Caco-2 (cell line): Measurements from ENCODE around the gene ARHGAP24. TPM values are rescaled to one million over a fixed set of nuclear protein-coding genes. Genes with fewer than 3 reads are reported as not detected.

Experiments used
- BruUV-seq: library from RNA; stranded (reverse); fragments of 400-500 nt; replicated peaks from 2 replicates; lab custom pipeline; 2021; lab: Mats Ljungman, UMichigan
- CTCF ChIA-PET: fragments of 300-600 bp; sonication (Branson Sonifier 250); formaldehyde crosslinking; loops from one replicate; lab custom pipeline; 2022; ENCODE audit warnings: antibody characterized with exemption; lab: Charles Lee
- POLR2A ChIA-PET: fragments of 300-600 bp; sonication (Branson Sonifier 250); formaldehyde crosslinking; loops from one replicate; lab custom pipeline; 2022; ENCODE audit warnings: antibody characterized with exemption; lab: Charles Lee
- DNase-seq, 2 experiments: peaks; one replicate each; pipeline versions ENCODE4 v3.0.0 to v3.0.0-alpha.2; 2020 to 2022
- H3K27me3 ChIP-seq: replicated peaks from 2 replicates; pipeline ENCODE4 v1.6.0; 2011; ENCODE audit warnings: low read length; ENCODE audit not compliant: control insufficient read depth, insufficient read depth
- H3K36me3 ChIP-seq: 2 replicates; pipeline ENCODE4 v1.5.1; 2011; ENCODE audit warnings: low read length; ENCODE audit not compliant: control insufficient read depth, insufficient read depth
- H3K4me1 ChIP-seq: fragments of 250-450 bp; sonication (Bioruptor Pico); 2 replicates; pipeline ENCODE4 v1.5.1; 2020; ENCODE audit warnings: mild to moderate bottlenecking
- H3K4me3 ChIP-seq: 2 replicates; pipeline ENCODE4 v1.5.1; 2011; ENCODE audit warnings: low read depth, mild to moderate bottlenecking, control low read depth, low read length
- H3K9me3 ChIP-seq: fragments of 250-450 bp; sonication (Bioruptor Pico); 2 replicates; pipeline ENCODE4 v1.5.1; 2020; ENCODE audit warnings: mild to moderate bottlenecking, moderate library complexity
- H3K27ac Mint-ChIP-seq: one replicate; pipeline ENCODE4 v1.8.0; 2022; ENCODE audit warnings: mixed read lengths; ENCODE audit not compliant: unreplicated experiment
- H3K27me3 Mint-ChIP-seq: one replicate; pipeline ENCODE4 v1.8.0; 2022; ENCODE audit warnings: mixed read lengths; ENCODE audit not compliant: insufficient read depth, unreplicated experiment
- H3K36me3 Mint-ChIP-seq: one replicate; pipeline ENCODE4 v1.8.0; 2022; ENCODE audit warnings: mild to moderate bottlenecking, mixed read lengths; ENCODE audit not compliant: insufficient read depth, unreplicated experiment
- H3K4me1 Mint-ChIP-seq: one replicate; pipeline ENCODE4 v1.8.0; 2022; ENCODE audit warnings: low read depth, mixed read lengths; ENCODE audit not compliant: unreplicated experiment
- H3K4me3 Mint-ChIP-seq: one replicate; pipeline ENCODE4 v1.8.0; 2022; ENCODE audit warnings: mild to moderate bottlenecking, moderate library complexity, mixed read lengths; ENCODE audit not compliant: unreplicated experiment
- H3K9me3 Mint-ChIP-seq: one replicate; pipeline ENCODE4 v1.8.0; 2022; ENCODE audit warnings: mixed read lengths; ENCODE audit not compliant: unreplicated experiment
- CTCF ChIP-seq, 2 experiments: fragments of 200-600 bp in 1 of 2; IDR thresholded peaks; 1 replicate in 1 of 2; 2 replicates in 1 of 2; pipeline versions ENCODE4 v1.5.1 to v1.8.0; 2011 to 2022; ENCODE audit warnings: antibody characterized with exemption in 1 of 2, control low read depth in 1 of 2, inconsistent platforms in 1 of 2, low read depth in 1 of 2, low read length in 1 of 2, mild to moderate bottlenecking in 1 of 2, moderate library complexity in 1 of 2; ENCODE audit not compliant: insufficient read depth in 1 of 2, severe bottlenecking in 1 of 2, unreplicated experiment in 1 of 2
- intact Hi-C: fragments of 100-400 bp; cut with micrococcal nuclease; formaldehyde crosslinking; loops from one replicate; pipeline ENCODE4 v1.10.0; 2022; ENCODE audit not compliant: unreplicated experiment
- total RNA-seq: library from RNA; stranded (reverse); gene quantifications from 2 replicates; pipeline ENCODE4 v1.2.3, GENCODE V29; 2022

The ARHGAP24 gene
- total RNA-seq, 1 experiment from 2014 or later: 2.8 TPM

DNA sequence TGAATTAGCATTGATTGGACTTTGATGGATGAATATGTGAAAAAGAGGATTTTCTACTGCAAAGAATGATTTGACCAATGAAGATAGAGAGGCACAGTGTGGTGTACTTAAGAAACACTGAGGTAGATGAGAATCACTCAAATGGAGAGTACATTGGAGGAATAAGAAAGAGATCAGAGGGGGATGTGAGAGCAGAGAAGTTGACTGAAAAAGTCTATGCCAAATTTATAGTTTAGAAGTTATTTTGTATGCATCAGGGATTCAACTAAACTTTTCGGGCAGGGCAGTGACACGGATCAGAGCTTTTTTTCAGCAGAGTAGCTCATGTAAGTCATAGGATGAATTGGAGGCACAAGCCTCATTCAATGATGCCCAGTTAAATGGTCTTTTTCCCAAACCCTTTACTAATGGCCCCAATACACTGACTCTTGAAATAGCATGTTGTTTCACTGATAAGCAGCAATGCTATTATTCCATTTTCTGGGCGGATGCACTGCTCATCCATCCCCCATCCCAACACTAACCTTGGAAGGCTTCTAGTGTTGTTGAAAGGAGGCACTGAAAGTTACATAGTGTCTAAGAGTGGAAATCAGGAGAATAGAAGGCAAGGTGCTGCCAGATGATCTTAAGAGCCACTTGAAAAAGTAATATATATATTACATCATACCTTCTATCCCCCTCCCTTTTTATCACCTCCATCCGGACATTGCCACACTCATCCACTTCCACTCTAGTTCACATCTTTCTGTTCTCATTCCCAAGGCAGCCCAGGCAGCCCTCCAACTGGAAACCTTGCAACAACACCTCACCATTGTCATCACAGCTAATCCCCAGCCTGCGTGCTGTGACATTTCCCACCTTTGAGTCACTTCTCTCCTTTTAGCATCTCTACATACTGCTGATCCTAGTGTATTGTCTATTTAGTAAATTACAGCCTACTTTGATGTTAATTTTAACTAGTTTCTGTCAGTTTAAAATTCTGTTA, 46.1 kb downstream of the ARHGAP24 start:
- Mint-ChIP-seq H3K4me3 (no peak overlapping the region), H3K4me1 (no peaks in the 10 kb centered on the region), H3K36me3 (no peaks in the 10 kb centered on the region), H3K9me3 (no peaks in the 10 kb centered on the region), H3K27ac (no peak overlapping the region), H3K27me3 (peaks cover 7% of the 10 kb centered on the region)
- CTCF ChIA-PET: no interaction called here
- H3K4me1 ChIP-seq: no peaks in the 10 kb centered on the region
- POLR2A ChIA-PET: no interaction called here
- DNase-seq: no peak
- H3K4me3 ChIP-seq: no peak overlapping the region
- no peaks in the 10 kb centered on the region for H3K36me3 ChIP-seq
- H3K27me3 ChIP-seq: no peaks in the 10 kb centered on the region
- intact Hi-C loops: no loop called here
- BruUV-seq: no TSS peak
- no peak for TF ChIP-seq CTCF (IDR thresholded peaks at IDR 0.05; ENCODE audit: insufficient read depth in 1 of 2, low read depth in 1 of 2, low read length in 1 of 2, severe bottlenecking in 1 of 2, unreplicated experiment in 1 of 2)
- no peaks in the 10 kb centered on the region for H3K9me3 ChIP-seq

DNA sequence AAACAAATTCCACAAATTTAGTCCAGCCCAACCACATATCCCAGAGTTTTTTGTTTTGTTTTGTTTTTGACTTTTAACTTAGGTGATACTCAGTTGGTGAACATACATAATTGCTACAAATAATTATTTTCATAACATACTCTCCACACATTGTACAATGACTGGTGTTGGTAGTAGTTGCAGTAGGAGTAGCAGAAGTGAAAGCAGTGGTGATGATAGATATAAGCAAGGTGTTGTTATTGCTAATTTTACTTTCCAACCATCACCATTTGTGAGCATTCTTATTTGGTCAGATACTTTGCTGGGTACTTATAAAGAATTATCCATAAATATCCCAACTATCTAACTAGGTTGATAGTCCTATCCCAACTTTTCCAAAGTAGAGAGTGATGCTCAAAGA, 47.3 kb downstream of the ARHGAP24 start:
- POLR2A ChIA-PET: no interaction called here
- no peaks in the 10 kb centered on the region for H3K4me1 Mint-ChIP-seq

DNA sequence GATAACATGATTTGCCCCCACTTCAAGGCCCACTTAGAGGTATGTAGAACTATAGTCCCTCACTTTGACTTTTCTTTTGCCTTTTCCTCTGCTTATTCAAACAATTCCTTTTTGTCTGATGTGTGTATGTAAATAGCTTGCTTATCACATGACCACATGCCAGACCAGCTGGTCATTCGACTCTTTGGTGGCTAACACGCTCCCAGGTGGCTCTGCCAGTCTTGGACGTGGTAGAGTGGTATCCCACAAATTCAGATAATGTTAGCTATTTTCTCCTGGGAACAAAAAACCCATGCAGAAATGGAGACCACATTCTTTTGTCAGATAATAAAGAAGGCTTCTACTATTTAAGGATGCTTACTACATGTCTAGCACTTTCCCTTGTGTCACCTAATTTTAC, 47.9 kb downstream of the ARHGAP24 start:
- no peak for DNase-seq
- H3K4me1 ChIP-seq: no peaks in the 10 kb centered on the region
- Mint-ChIP-seq H3K4me1 (no peaks in the 10 kb centered on the region), H3K9me3 (no peaks in the 10 kb centered on the region), H3K27me3 (peaks cover 7% of the 10 kb centered on the region), H3K36me3 (no peaks in the 10 kb centered on the region), H3K4me3 (no peak overlapping the region), H3K27ac (no peak overlapping the region)
- intact Hi-C loops: no loop called here
- TF ChIP-seq CTCF (IDR thresholded peaks at IDR 0.05; ENCODE audit: insufficient read depth in 1 of 2, low read depth in 1 of 2, low read length in 1 of 2, severe bottlenecking in 1 of 2, unreplicated experiment in 1 of 2): no peak
- no peaks in the 10 kb centered on the region for H3K36me3 ChIP-seq
- no TSS peak for BruUV-seq
- H3K4me3 ChIP-seq: no peak overlapping the region
- ChIA-PET POLR2A (no interaction called here), CTCF (no interaction called here)
- no peaks in the 10 kb centered on the region for H3K9me3 ChIP-seq
- no peaks in the 10 kb centered on the region for H3K27me3 ChIP-seq

More for the DNA sequence above, 47.3 kb downstream of the ARHGAP24 start:
- no peak overlapping the region for H3K4me3 ChIP-seq
- Mint-ChIP-seq H3K4me3 (no peak overlapping the region), H3K36me3 (no peaks in the 10 kb centered on the region), H3K27me3 (peaks cover 7% of the 10 kb centered on the region), H3K9me3 (no peaks in the 10 kb centered on the region), H3K27ac (no peak overlapping the region)
- intact Hi-C loops: no loop called here
- H3K9me3 ChIP-seq: no peaks in the 10 kb centered on the region
- BruUV-seq: no TSS peak
- CTCF ChIA-PET: no interaction called here
- no peaks in the 10 kb centered on the region for H3K27me3 ChIP-seq
- TF ChIP-seq CTCF (IDR thresholded peaks at IDR 0.05; ENCODE audit: insufficient read depth in 1 of 2, low read depth in 1 of 2, low read length in 1 of 2, severe bottlenecking in 1 of 2, unreplicated experiment in 1 of 2): no peak
- no peak for DNase-seq
- H3K36me3 ChIP-seq: no peaks in the 10 kb centered on the region
- no peaks in the 10 kb centered on the region for H3K4me1 ChIP-seq
